GM12878 (cell line): ENCODE results near the gene METTL3. TPM values are rescaled to one million over a fixed set of nuclear protein-coding genes. Genes with fewer than 3 reads are reported as not detected.
A peak's percentile ranks its signal among the peaks of the same experiment; 100 is the strongest.

ENCODE experiments used
- ATAC-seq: fragments of 200-7000 bp; cut with Tn5 transposase; 3 replicates; pipeline ENCODE4 v1.9.1; 2020; ENCODE audit warnings: mild to moderate bottlenecking, moderate library complexity
- BruUV-seq: library from RNA; stranded (reverse); fragments of 400-500 nt; replicated peaks from 2 replicates; lab custom pipeline; 2021; lab: Mats Ljungman, UMichigan
- CTCF ChIA-PET: fragments of 300-600 bp; sonication (Branson Sonifier 250); formaldehyde crosslinking; extraction: SDS; loops from one replicate; lab custom pipeline; 2021; ENCODE audit warnings: inconsistent platforms; lab: Yijun Ruan, JAX
- POLR2A ChIA-PET: fragments of 350-600 bp; formaldehyde crosslinking; extraction: SDS; loops from one replicate; lab custom pipeline; 2021; ENCODE audit warnings: inconsistent platforms; lab: Charles Lee
- RAD21 ChIA-PET: fragments of 300-600 bp; sonication (Branson Sonifier 250); formaldehyde crosslinking; loops from one replicate; lab custom pipeline; 2023; ENCODE audit warnings: antibody characterized with exemption; ENCODE audit not compliant: unreplicated experiment; lab: Charles Lee
- SMC1A ChIA-PET: fragments of 300-600 bp; sonication (Branson Sonifier 250); formaldehyde crosslinking; loops from one replicate; lab custom pipeline; 2023; ENCODE audit not compliant: unreplicated experiment, uncharacterized antibody; lab: Charles Lee
- DNase-seq: peaks from one replicate; pipeline ENCODE4 v3.0.0-alpha.2; 2011; ENCODE audit warnings: low read depth, low spot score
- FAIRE-seq: peaks from 3 replicates; lab custom pipeline; 2011; peaks lifted over from hg19 to GRCh38; lab: Jason Lieb, UNC
- H2AFZ ChIP-seq: 2 replicates; pipeline ENCODE4 v1.6.0; 2011; ENCODE audit warnings: low read depth, low read length, control low read depth; ENCODE audit not compliant: control insufficient read depth
- H3K27ac ChIP-seq: 2 replicates; pipeline ENCODE4 v1.5.1; 2011; ENCODE audit warnings: control low read depth; ENCODE audit not compliant: control insufficient read depth, insufficient read depth
- H3K27me3 ChIP-seq, 2 experiments: replicated peaks in 1 of 2; 2 replicates each; pipeline versions ENCODE4 v1.6.0 to v1.6.1; 2011; ENCODE audit warnings: low read length in 1 of 2; ENCODE audit not compliant: control insufficient read depth in 2 of 2, insufficient read depth in 2 of 2
- H3K36me3 ChIP-seq, 2 experiments: 2 replicates each; pipeline ENCODE4 v1.5.1; 2011; ENCODE audit warnings: low read length in 1 of 2; ENCODE audit not compliant: control insufficient read depth in 2 of 2, insufficient read depth in 2 of 2
- H3K4me1 ChIP-seq: 2 replicates; pipeline ENCODE4 v1.6.1; 2011; ENCODE audit warnings: mild to moderate bottlenecking, low read length, moderate library complexity, mixed read lengths; ENCODE audit not compliant: control insufficient read depth, insufficient read depth
- H3K4me2 ChIP-seq: 2 replicates; pipeline ENCODE4 v1.6.0; 2011; ENCODE audit warnings: control low read depth; ENCODE audit not compliant: control insufficient read depth, insufficient read depth
- H3K4me3 ChIP-seq: fragments of 200-600 bp; sonication (generic); 2 replicates; pipeline ENCODE4 v1.5.1; 2016
- H3K79me2 ChIP-seq: 2 replicates; pipeline ENCODE4 v1.6.0; 2011; ENCODE audit warnings: low read length; ENCODE audit not compliant: control insufficient read depth, insufficient read depth
- H3K9ac ChIP-seq: 2 replicates; pipeline ENCODE4 v1.8.0; 2011; ENCODE audit warnings: low read length, control low read depth, mixed read lengths; ENCODE audit not compliant: control insufficient read depth, insufficient read depth
- H3K9me3 ChIP-seq: replicated peaks from 3 replicates; pipeline ENCODE4 v1.5.1; 2011; ENCODE audit warnings: mild to moderate bottlenecking, low read length; ENCODE audit not compliant: control insufficient read depth, insufficient read depth
- H4K20me1 ChIP-seq: 2 replicates; pipeline ENCODE4 v1.6.0; 2011; ENCODE audit not compliant: control insufficient read depth, insufficient read depth
- SIN3A ChIP-seq: IDR thresholded peaks from 2 replicates; pipeline ENCODE4 v1.6.1; 2012; ENCODE audit warnings: low read depth, low read length, improper control_type of control experiment
- WGBS: methylation state at CpG from one replicate; pipeline ENCODE4 v1.1.6; 2016; ENCODE audit warnings: low lambda C conversion rate; ENCODE audit not compliant: insufficient replicate concordance, insufficient coverage; ENCODE audit errors: missing lambda C conversion rate; 5-methylcytosine and 5-hydroxymethylcytosine counted together
- in situ Hi-C: fragments of 300-500 bp; cut with MboI; formaldehyde crosslinking; loops from 9 replicates; pipeline ENCODE4 v1.14.3; 2018; ENCODE audit warnings: mixed read lengths
- intact Hi-C: fragments of 100-400 bp; cut with micrococcal nuclease; formaldehyde crosslinking; loops from one replicate; pipeline ENCODE4 v1.14.2; 2022; ENCODE audit not compliant: unreplicated experiment
- polyA plus RNA-seq, 11 experiments: library from polyadenylated mRNA; depleted of rRNA in 4 of 11; unstranded in 6 of 11; stranded (reverse) in 5 of 11; fragments of >200 nt; fragmentation: Nextera tagmentation in 4 of 11; fragmentation: Illumina TruSeq in 1 of 11; extraction: Ambion mirVana in 4 of 11; extraction: Trizol in 1 of 11; gene quantifications; 1 replicate in 1 of 11; 2 replicates in 10 of 11; pipeline versions ENCODE4 v1.2.1 to v1.2.3, GENCODE V29; 2011 to 2016; ENCODE audit warnings: inconsistent platforms in 2 of 11, missing spikeins in 2 of 11, low read depth in 1 of 11
- total RNA-seq, 4 experiments: library from RNA; depleted of rRNA in 3 of 4; stranded (reverse); fragments of >200 nt in 3 of 4; fragmentation: Illumina TruSeq in 1 of 4; extraction: Trizol in 1 of 4; gene quantifications; 2 replicates each; pipeline versions ENCODE4 v1.2.1 to v1.2.3, GENCODE V29; 2013 to 2021
- TF ChIP-seq, protein P1 (sequence below), 3 experiments: IDR thresholded peaks in 2 of 3; conservative IDR thresholded peaks in 1 of 3; 2 replicates each; pipeline ENCODE4 v1.5.1; 2011; ENCODE audit warnings: low read depth in 3 of 3, low read length in 3 of 3, mild to moderate bottlenecking in 3 of 3, control low read depth in 2 of 3, moderate library complexity in 2 of 3, inconsistent platforms in 1 of 3, mixed read lengths in 1 of 3; ENCODE audit not compliant: control insufficient read depth in 2 of 3, insufficient read depth in 1 of 3; ENCODE audit errors: extremely low read depth in 1 of 3

Gene METTL3
- total and polyA plus RNA-seq, 10 of the 15 experiments (the other 5 are each of a cell fraction or from before 2014, with no cell fraction given), result 32.8 to 165 (median 65.5) TPM

DNA sequence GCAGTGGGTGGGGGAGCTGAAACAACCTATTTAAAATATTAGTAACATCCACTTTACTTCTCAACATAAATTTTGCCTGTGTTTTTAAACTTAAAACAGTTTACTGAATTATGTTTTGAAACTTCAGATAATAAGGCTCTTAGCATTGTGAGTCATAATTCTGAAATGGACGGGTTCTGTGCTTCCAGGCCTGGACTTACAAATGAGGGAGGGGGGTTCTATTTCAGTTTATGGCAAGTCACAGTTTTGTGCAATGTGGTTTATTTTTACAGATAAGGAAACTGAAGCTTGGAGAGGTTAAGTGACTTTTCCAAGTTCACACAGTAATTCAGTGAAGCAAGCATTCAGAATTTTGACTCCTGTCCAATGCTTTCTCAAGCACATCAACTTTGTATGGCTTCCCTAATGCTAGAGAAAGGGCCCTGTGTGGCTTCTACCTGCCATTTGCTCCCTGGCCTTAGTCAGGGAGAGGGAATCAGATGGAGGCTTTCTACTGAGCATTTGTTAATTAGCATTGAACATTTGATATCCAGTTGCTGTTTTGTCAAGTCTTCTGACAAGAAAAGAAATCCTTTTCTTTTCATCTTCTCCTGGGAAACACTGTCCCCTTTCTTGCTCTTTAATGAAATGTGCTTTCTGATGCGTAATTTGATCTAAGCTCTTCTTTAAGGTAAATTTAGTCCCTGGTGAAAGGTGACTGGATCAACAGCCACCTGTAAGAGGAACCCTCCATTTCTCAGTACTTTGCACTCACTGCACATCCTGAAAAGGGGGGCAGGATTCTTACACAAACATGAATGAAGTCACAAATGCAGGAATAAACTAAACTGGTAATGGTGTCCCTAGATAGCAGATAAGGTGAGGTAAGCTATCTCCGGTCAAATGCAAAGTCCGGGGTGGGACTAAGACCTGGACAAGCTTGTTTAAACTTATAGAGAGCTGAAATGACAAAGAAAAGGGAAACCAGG lies 17.5 kb upstream of the METTL3 start:
- CTCF ChIA-PET, result interaction anchor here (1.2 to 3.9 kb wide), 6 partner anchors 8 to 55 kb away, joined by 3 to 20 read pairs (median 4); no protein-coding TSS in a partner anchor

More for the DNA sequence above, 17.5 kb upstream of the METTL3 start:
- intact Hi-C loops (no loop called here), in situ Hi-C loops (no loop called here)
- no TSS peak for BruUV-seq
- ChIA-PET POLR2A (interaction anchor here (0.7 to 4.0 kb wide), 3 partner anchors 12 to 57 kb away, joined by 3 to 35 read pairs (median 4); partner anchors contain the start of gene METTL3), SMC1A (interaction anchor here (0.7 to 4.9 kb wide), 6 partner anchors 17 to 54 kb away, joined by 3 to 48 read pairs (median 4); partner anchors contain the start of gene METTL3), RAD21 (interaction anchor here (1.2 to 4.1 kb wide), 3 partner anchors 14 to 30 kb away, joined by 3 to 52 read pairs (median 8); no protein-coding TSS in a partner anchor)
- Histone ChIP-seq H3K27me3 (no peaks in the 10 kb centered on the region; a peak in 1 of 4 replicates), H3K79me2 (no peaks in the 10 kb centered on the region), H3K4me3 (no peak overlapping the region), H3K4me1 (peaks cover 12% of the 10 kb centered on the region), H4K20me1 (no peaks in the 10 kb centered on the region), H2AFZ (peak overlapping the region; percentile 12; the same call in 1 of the 2 replicates), H3K4me2 (no peak overlapping the region), H3K9ac (no peak overlapping the region), H3K36me3 (no peaks in the 10 kb centered on the region), H3K27ac (no peak overlapping the region), H3K9me3 (no peaks in the 10 kb centered on the region)
- FAIRE-seq, result peak; percentile 38
- no peak for TF ChIP-seq SIN3A
- TF ChIP-seq, protein P1, sequence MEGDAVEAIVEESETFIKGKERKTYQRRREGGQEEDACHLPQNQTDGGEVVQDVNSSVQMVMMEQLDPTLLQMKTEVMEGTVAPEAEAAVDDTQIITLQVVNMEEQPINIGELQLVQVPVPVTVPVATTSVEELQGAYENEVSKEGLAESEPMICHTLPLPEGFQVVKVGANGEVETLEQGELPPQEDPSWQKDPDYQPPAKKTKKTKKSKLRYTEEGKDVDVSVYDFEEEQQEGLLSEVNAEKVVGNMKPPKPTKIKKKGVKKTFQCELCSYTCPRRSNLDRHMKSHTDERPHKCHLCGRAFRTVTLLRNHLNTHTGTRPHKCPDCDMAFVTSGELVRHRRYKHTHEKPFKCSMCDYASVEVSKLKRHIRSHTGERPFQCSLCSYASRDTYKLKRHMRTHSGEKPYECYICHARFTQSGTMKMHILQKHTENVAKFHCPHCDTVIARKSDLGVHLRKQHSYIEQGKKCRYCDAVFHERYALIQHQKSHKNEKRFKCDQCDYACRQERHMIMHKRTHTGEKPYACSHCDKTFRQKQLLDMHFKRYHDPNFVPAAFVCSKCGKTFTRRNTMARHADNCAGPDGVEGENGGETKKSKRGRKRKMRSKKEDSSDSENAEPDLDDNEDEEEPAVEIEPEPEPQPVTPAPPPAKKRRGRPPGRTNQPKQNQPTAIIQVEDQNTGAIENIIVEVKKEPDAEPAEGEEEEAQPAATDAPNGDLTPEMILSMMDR (IDR thresholded peaks at IDR 0.05 in 2 of 3, conservative IDR thresholded peaks at IDR 0.05 in 1 of 3; ENCODE audit: control insufficient read depth in 2 of 3, extremely low read depth in 1 of 3, insufficient read depth in 1 of 3, low read depth in 3 of 3, low read length in 3 of 3), result no peak
- no peak for ATAC-seq
- 68% methylated on average over 4 of the region's 4 CpGs for WGBS
- no peak for DNase-seq
